DND-41 (cell line): ENCODE measurements around the gene NUDT2.

Experiments
- ATAC-seq: fragments of 200-7000 bp; cut with Tn5 transposase; 3 replicates; pipeline ENCODE4 v1.9.1; 2021; ENCODE audit warnings: low read depth; ENCODE audit not compliant: insufficient read depth
- DNase-seq: peaks from one replicate; pipeline ENCODE4 v3.0.0-alpha.2; 2020
- H2AFZ ChIP-seq: 2 replicates; pipeline ENCODE4 v1.6.0; 2012; ENCODE audit warnings: low read depth, low read length
- H3K27ac ChIP-seq: 2 replicates; pipeline ENCODE4 v1.5.1; 2012; ENCODE audit warnings: low read length, inconsistent platforms
- H3K27me3 ChIP-seq: fragments of 200-600 bp; sonication (generic); 2 replicates; pipeline ENCODE4 v1.6.0; 2012; ENCODE audit warnings: low read length, mild to moderate bottlenecking, inconsistent platforms; ENCODE audit not compliant: insufficient read depth, poor library complexity
- H3K36me3 ChIP-seq: 2 replicates; pipeline ENCODE4 v1.5.1; 2012; ENCODE audit warnings: low read length, inconsistent platforms; ENCODE audit not compliant: insufficient read depth
- H3K4me1 ChIP-seq: 2 replicates; pipeline ENCODE4 v1.5.1; 2012; ENCODE audit warnings: mild to moderate bottlenecking, low read length; ENCODE audit not compliant: insufficient read depth
- H3K4me2 ChIP-seq: 2 replicates; pipeline ENCODE4 v1.6.0; 2012; ENCODE audit warnings: mild to moderate bottlenecking, moderate library complexity, low read length, inconsistent platforms; ENCODE audit not compliant: insufficient read depth
- H3K4me3 ChIP-seq, 2 experiments: fragments of 200-600 bp in 1 of 2; shearing (Covaris generic) in 1 of 2; 2 replicates each; pipeline ENCODE4 v1.5.1; 2012 to 2016; ENCODE audit warnings: inconsistent platforms in 2 of 2, low read length in 2 of 2, mild to moderate bottlenecking in 2 of 2, low read depth in 1 of 2, moderate library complexity in 1 of 2
- H3K79me2 ChIP-seq: 2 replicates; pipeline ENCODE4 v1.6.0; 2012; ENCODE audit warnings: low read length, inconsistent platforms; ENCODE audit not compliant: insufficient read depth
- H3K9ac ChIP-seq: 2 replicates; pipeline ENCODE4 v1.6.0; 2012; ENCODE audit warnings: low read depth, mild to moderate bottlenecking, inconsistent platforms, low read length, moderate library complexity
- H3K9me3 ChIP-seq: 2 replicates; pipeline ENCODE4 v1.5.1; 2012; ENCODE audit warnings: low read length, moderate library complexity, mild to moderate bottlenecking, inconsistent platforms; ENCODE audit not compliant: insufficient read depth, severe bottlenecking
- H4K20me1 ChIP-seq: 2 replicates; pipeline ENCODE4 v1.6.0; 2012; ENCODE audit warnings: low read length; ENCODE audit not compliant: insufficient read depth
- CTCF ChIP-seq: IDR thresholded peaks from 2 replicates; pipeline ENCODE4 v1.5.1; 2012; ENCODE audit warnings: borderline replicate concordance, low read length, moderate library complexity, mild to moderate bottlenecking; ENCODE audit not compliant: poor library complexity, severe bottlenecking; ENCODE audit errors: extremely low read depth
- EZH2 ChIP-seq: IDR thresholded peaks from 3 replicates; pipeline ENCODE4 v1.6.1; 2012; ENCODE audit warnings: borderline replicate concordance, low read depth, mild to moderate bottlenecking, moderate library complexity, low read length, inconsistent platforms; ENCODE audit not compliant: severe bottlenecking

Gene NUDT2

GRCh38 chr9:34326690-34327089 is 2.7 kb upstream of the NUDT2 start:
- peak overlapping the region; percentile 76; the same call in 1 of the 2 replicates for H3K4me2 ChIP-seq
- H3K4me3 ChIP-seq = no peak overlapping the region
- no peak for ATAC-seq

GRCh38 chr9:34328500-34328986 is 826 bp upstream of the NUDT2 start:
- Histone ChIP-seq H3K27me3 (no peaks in the 10 kb centered on the region), H3K4me1 (peaks cover 36% of the 10 kb centered on the region), H3K4me3 (peak overlapping the region; percentile 78 to 81), H4K20me1 (0 out of 2 replicates have a peak, but pooled peaks cover 6% of the 10 kb centered on the region), H3K9ac (peak overlapping the region; percentile 75), H3K4me2 (peak overlapping the region; percentile 76), H2AFZ (peak overlapping the region; percentile 89), H3K27ac (peak overlapping the region; percentile 94), H3K79me2 (peaks cover 91% of the 10 kb centered on the region), H3K9me3 (no peaks in the 10 kb centered on the region), H3K36me3 (no peaks in the 10 kb centered on the region; the same call in 1 of the 2 replicates)
- TF ChIP-seq EZH2 = no peak
- no peak for TF ChIP-seq CTCF
- no peak for ATAC-seq
- no peak for DNase-seq

More at GRCh38 chr9:34326690-34327089, 2.7 kb upstream of the NUDT2 start:
- no peak overlapping the region for H2AFZ ChIP-seq
- no peaks in the 10 kb centered on the region; the same call in 1 of the 2 replicates for H3K36me3 ChIP-seq
- H3K9ac ChIP-seq = no peak overlapping the region
- peaks cover 92% of the 10 kb centered on the region for H3K79me2 ChIP-seq
- peaks cover 36% of the 10 kb centered on the region for H3K4me1 ChIP-seq
- DNase-seq = no peak
- no peaks in the 10 kb centered on the region for H3K9me3 ChIP-seq
- no peaks in the 10 kb centered on the region for H3K27me3 ChIP-seq
- no peak overlapping the region for H3K27ac ChIP-seq
- TF ChIP-seq CTCF (no peak), EZH2 (no peak)
- 0 out of 2 replicates have a peak, but pooled peaks cover 5% of the 10 kb centered on the region for H4K20me1 ChIP-seq

GRCh38 chr9:34331196-34331595 is 1.8 kb downstream of the NUDT2 start:
- H3K4me1 ChIP-seq = peaks cover 32% of the 10 kb centered on the region
- H3K79me2 ChIP-seq = peaks cover 85% of the 10 kb centered on the region
- H3K4me2 ChIP-seq = peak overlapping the region; percentile 73; the same call in 1 of the 2 replicates
- H3K9ac ChIP-seq = 0 out of 2 replicates have a peak overlapping the region, but pooled peaks have one; percentile 4
- H3K4me3 ChIP-seq = no peak overlapping the region
- no peaks in the 10 kb centered on the region for H3K9me3 ChIP-seq
- 0 out of 2 replicates have a peak, but pooled peaks cover 6% of the 10 kb centered on the region for H4K20me1 ChIP-seq
- no peaks in the 10 kb centered on the region for H3K27me3 ChIP-seq
- ATAC-seq (no peak), DNase-seq (no peak)
- TF ChIP-seq CTCF (no peak), EZH2 (no peak)
- no peak overlapping the region for H3K27ac ChIP-seq
- H2AFZ ChIP-seq = no peak overlapping the region
- no peaks in the 10 kb centered on the region; the same call in 1 of the 2 replicates for H3K36me3 ChIP-seq
